ENCODE data around the gene TSPO. TPM values are rescaled to one million over a fixed set of nuclear protein-coding genes. Genes with fewer than 3 reads are reported as not detected.
A peak's percentile ranks its signal among the peaks of the same experiment; 100 is the strongest.

The TSPO gene
- total and polyA plus RNA-seq, 9 of the 15 experiments (the other 6 are each of a cell fraction or from before 2014, with no cell fraction given), result 4.9 to 126 (median 25.3) TPM

- peak overlapping the region; percentile 49; the same call in 1 of the 2 replicates for H3K4me2 ChIP-seq (ENCODE audit: insufficient read depth, low read length)
- no TSS peak for BruUV-seq (replicated peaks)
Measured at GRCh38 chr22:43163241-43163795, 12.0 kb downstream of the TSPO start.

DNA sequence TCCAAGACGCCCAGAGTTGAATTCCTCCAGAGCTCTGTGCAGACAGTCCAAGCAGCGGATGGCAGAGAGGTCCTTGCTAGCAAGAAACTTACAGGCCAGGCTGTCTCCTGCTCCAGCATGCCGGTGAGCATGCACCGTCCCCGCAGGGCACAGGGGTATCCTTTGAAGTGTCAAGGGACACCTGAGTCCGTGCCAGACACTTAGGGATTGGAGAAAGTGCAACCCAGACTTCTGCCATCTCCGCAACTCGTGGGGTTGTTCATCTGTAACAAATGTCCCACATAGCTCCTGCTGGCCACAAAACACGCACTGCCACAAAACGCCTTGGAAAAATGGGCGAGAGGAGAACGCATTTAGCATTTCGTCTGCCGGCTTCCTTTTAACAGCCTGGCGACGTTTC lies 13.3 kb downstream of the TSPO start:
- no peaks in the 10 kb centered on the region for H3K27me3 ChIP-seq (ENCODE audit: control insufficient read depth in 2 of 2, insufficient read depth in 2 of 2, low read length in 2 of 2)
- POLR2A ChIA-PET, result interaction anchor here (1.0 kb wide), 1 partner anchor 20 kb away, joined by 4 read pairs; no protein-coding TSS in a partner anchor
- peaks cover 11 to 75% of the 10 kb centered on the region in 2 experiments for H3K4me1 ChIP-seq (replicated peaks in 1 of 2; ENCODE audit: control insufficient read depth in 2 of 2, insufficient read depth in 2 of 2, low read length in 2 of 2)
- no peaks in the 10 kb centered on the region for H3K9me3 ChIP-seq (replicated peaks; ENCODE audit: control insufficient read depth, insufficient read depth, low read depth, low read length)
- intact Hi-C loops (cut with micrococcal nuclease), result no loop called here
- in situ Hi-C loops (cut with MboI), result no loop called here
- CTCF ChIA-PET (ENCODE audit: low intra/inter-chr PET ratio), result no interaction called here
- H3K4me3 ChIP-seq, result no peak overlapping the region
- WGBS (ENCODE audit: insufficient coverage, low coverage, missing lambda C conversion rate), result 73% methylated on average over 15 of the region's 16 CpGs
- DNase-seq (ENCODE audit: extremely low read depth in 1 of 4, low spot score in 3 of 4) (no peak), FAIRE-seq (no peak), ATAC-seq (no peak)
- TF ChIP-seq GTF2F1 (IDR thresholded peaks at IDR 0.05; ENCODE audit: low read depth, low read length) (no peak), POLR2G (IDR thresholded peaks at IDR 0.05; ENCODE audit: low read depth, low read length) (peak; percentile 29; the same call in 1 of the 2 replicates)
- H3K9me1 ChIP-seq (ENCODE audit: control insufficient read depth, insufficient read depth, low read length), result no peaks in the 10 kb centered on the region
- no peak overlapping the region for H2AFZ ChIP-seq (ENCODE audit: low read depth, low read length)
- H4K20me1 ChIP-seq (replicated peaks; ENCODE audit: control insufficient read depth, insufficient read depth, low read length), result no peaks in the 10 kb centered on the region
- H3K4me2 ChIP-seq (ENCODE audit: insufficient read depth, low read length), result no peak overlapping the region
- no peak overlapping the region for H3K27ac ChIP-seq (ENCODE audit: extremely low read depth, low read depth, low read length)
- peaks cover 44% of the 10 kb centered on the region; the same call in 1 of the 3 replicates for H3K36me3 ChIP-seq (ENCODE audit: control insufficient read depth, insufficient read depth, low read length)
- H3K79me2 ChIP-seq (ENCODE audit: control insufficient read depth, insufficient read depth, low read length), result no peaks in the 10 kb centered on the region
- no TSS peak for BruUV-seq (replicated peaks)
- peak overlapping the region in 1 of 2 experiments; percentile 84; a peak in 1 of 4 replicates for H3K9ac ChIP-seq (ENCODE audit: insufficient read depth in 1 of 2, low read depth in 2 of 2, low read length in 2 of 2)

More at GRCh38 chr22:43163241-43163795, 12.0 kb downstream of the TSPO start:
- ChIA-PET POLR2A (interaction anchor here (0.6 to 1.2 kb wide), 4 partner anchors 10 to 140 kb away, joined by 3 to 5 read pairs (median 4); no protein-coding TSS in a partner anchor), CTCF (ENCODE audit: low intra/inter-chr PET ratio) (no interaction called here)
- H3K9ac ChIP-seq (ENCODE audit: insufficient read depth in 1 of 2, low read depth in 2 of 2, low read length in 2 of 2), result peak overlapping the region in 1 of 2 experiments; percentile 84; a peak in 2 of 4 replicates
- no peak overlapping the region for H2AFZ ChIP-seq (ENCODE audit: low read depth, low read length)
- ATAC-seq (no peak), FAIRE-seq (no peak), DNase-seq (ENCODE audit: extremely low read depth in 1 of 4, low spot score in 3 of 4) (no peak)
- WGBS (ENCODE audit: insufficient coverage, low coverage, missing lambda C conversion rate), result 77% methylated on average over 7 of the region's 18 CpGs
- H4K20me1 ChIP-seq (replicated peaks; ENCODE audit: control insufficient read depth, insufficient read depth, low read length), result no peaks in the 10 kb centered on the region
- peaks cover 11 to 71% of the 10 kb centered on the region in 2 experiments for H3K4me1 ChIP-seq (replicated peaks in 1 of 2; ENCODE audit: control insufficient read depth in 2 of 2, insufficient read depth in 2 of 2, low read length in 2 of 2)
- no peaks in the 10 kb centered on the region for H3K9me3 ChIP-seq (replicated peaks; ENCODE audit: control insufficient read depth, insufficient read depth, low read depth, low read length)
- H3K4me3 ChIP-seq, result no peak overlapping the region
- H3K27me3 ChIP-seq (ENCODE audit: control insufficient read depth in 2 of 2, insufficient read depth in 2 of 2, low read length in 2 of 2), result no peaks in the 10 kb centered on the region
- in situ Hi-C loops (cut with MboI) (no loop called here), intact Hi-C loops (cut with micrococcal nuclease) (no loop called here)
- no peaks in the 10 kb centered on the region for H3K79me2 ChIP-seq (ENCODE audit: control insufficient read depth, insufficient read depth, low read length)
- H3K9me1 ChIP-seq (ENCODE audit: control insufficient read depth, insufficient read depth, low read length), result no peaks in the 10 kb centered on the region
- peak overlapping the region; percentile 49; the same call in 1 of the 3 replicates for H3K27ac ChIP-seq (ENCODE audit: extremely low read depth, low read depth, low read length)
- H3K36me3 ChIP-seq (ENCODE audit: control insufficient read depth, insufficient read depth, low read length), result peaks cover 32% of the 10 kb centered on the region; the same call in 1 of the 3 replicates
- TF ChIP-seq POLR2G (IDR thresholded peaks at IDR 0.05; ENCODE audit: low read depth, low read length) (peak; percentile 42; the same call in 1 of the 2 replicates), ZNF253 (CRISPR knock-in tag; conservative IDR thresholded peaks at IDR 0.05) (no peak), PRMT5 (CRISPR knock-in tag; IDR thresholded peaks at IDR 0.05) (no peak), CSDE1 (IDR thresholded peaks at IDR 0.05) (no peak), GATAD2B (IDR thresholded peaks at IDR 0.05; ENCODE audit: borderline replicate concordance) (no peak), RBM22 (IDR thresholded peaks at IDR 0.05; ENCODE audit: low read depth, low read length, poor library complexity, severe bottlenecking) (peak; percentile 70)
